ENCODE measurements around the gene PUSL1.

Gene PUSL1

DNA sequence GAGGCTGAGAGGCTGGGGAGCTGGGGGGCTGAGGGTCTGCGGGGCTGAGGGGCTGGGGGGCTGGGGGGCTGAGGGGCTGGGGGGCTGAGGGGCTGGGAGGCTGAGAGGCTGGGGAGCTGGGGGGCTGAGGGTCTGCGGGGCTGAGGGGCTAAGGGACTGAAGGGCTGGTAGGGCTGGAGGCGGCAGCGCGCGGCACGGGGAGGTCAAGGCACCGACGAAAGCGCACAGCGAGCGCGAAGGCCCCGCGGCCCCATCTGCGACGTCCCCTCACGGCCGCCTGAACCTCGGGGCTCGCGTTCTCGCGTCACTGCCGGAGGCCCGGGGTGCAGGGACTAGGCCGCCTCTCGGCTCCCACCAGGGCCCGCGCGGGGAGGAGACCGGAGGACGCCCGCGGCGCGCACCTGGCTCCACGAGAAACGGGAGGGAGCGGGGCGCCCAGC is 15.7 kb downstream of the PUSL1 start:
- H2BK120ac ChIP-seq (ENCODE audit: low read depth, low read length): peak overlapping the region; percentile 42
- H4K8ac ChIP-seq (ENCODE audit: low read length): peak overlapping the region; percentile 83
- H3K9me3 ChIP-seq (ENCODE audit: control insufficient read depth, low read length): no peaks in the 10 kb centered on the region
- H3K36me3 ChIP-seq (ENCODE audit: control insufficient read depth in 1 of 2, insufficient read depth in 2 of 2, low read depth in 1 of 2, low read length in 2 of 2): peaks cover 26 to 69% of the 10 kb centered on the region in 2 experiments
- peak overlapping the region; percentile 61 to 63 for H3K18ac ChIP-seq (ENCODE audit: low read depth in 1 of 2, low read length in 2 of 2)
- H3K27me3 ChIP-seq (ENCODE audit: control insufficient read depth in 1 of 2, insufficient read depth in 1 of 2, low read length in 2 of 2): no peaks in the 10 kb centered on the region
- H3K27ac ChIP-seq (ENCODE audit: low read length, poor library complexity, severe bottlenecking): no peak overlapping the region
- peak overlapping the region; percentile 69 for H3K4me2 ChIP-seq (ENCODE audit: low read length, poor library complexity, severe bottlenecking)
- peak overlapping the region in 1 of 2 experiments; percentile 47 for H2BK12ac ChIP-seq (ENCODE audit: low read length in 2 of 2)
- peaks cover 17% of the 10 kb centered on the region for H3K79me1 ChIP-seq (replicated peaks; ENCODE audit: low read length, poor library complexity, severe bottlenecking)
- peak overlapping the region; percentile 31 for H2AFZ ChIP-seq (ENCODE audit: low read depth, low read length)
- peak overlapping the region; percentile 85 for H4K91ac ChIP-seq (ENCODE audit: low read length)
- peak overlapping the region; percentile 75 to 76 for H3K4ac ChIP-seq (ENCODE audit: low read depth in 1 of 2, low read length in 2 of 2)
- H2BK15ac ChIP-seq (ENCODE audit: low read depth, poor library complexity, severe bottlenecking): peak overlapping the region; percentile 55
- DNase-seq: no peak
- H3K4me3 ChIP-seq (ENCODE audit: insufficient read depth in 1 of 2, low read depth in 1 of 2, low read length in 2 of 2): peak overlapping the region; percentile 84 to 91
- 0% methylated on average over 17 of the region's 41 CpGs for WGBS
- peak overlapping the region; percentile 36 for H2BK5ac ChIP-seq (ENCODE audit: low read depth, low read length, poor library complexity, severe bottlenecking)
- H2AK5ac ChIP-seq (ENCODE audit: low read length, severe bottlenecking): no peak overlapping the region
- peak overlapping the region in 1 of 2 experiments; percentile 77 for H3K23ac ChIP-seq (ENCODE audit: low read length in 2 of 2)
- peak overlapping the region in 1 of 2 experiments; percentile 79 for H3K14ac ChIP-seq (ENCODE audit: low read length in 2 of 2)
- H3K9ac ChIP-seq (ENCODE audit: low read length): peak overlapping the region; percentile 92
- peaks cover 57% of the 10 kb centered on the region for H3K4me1 ChIP-seq (ENCODE audit: control insufficient read depth, insufficient read depth, low read depth, low read length)

DNA sequence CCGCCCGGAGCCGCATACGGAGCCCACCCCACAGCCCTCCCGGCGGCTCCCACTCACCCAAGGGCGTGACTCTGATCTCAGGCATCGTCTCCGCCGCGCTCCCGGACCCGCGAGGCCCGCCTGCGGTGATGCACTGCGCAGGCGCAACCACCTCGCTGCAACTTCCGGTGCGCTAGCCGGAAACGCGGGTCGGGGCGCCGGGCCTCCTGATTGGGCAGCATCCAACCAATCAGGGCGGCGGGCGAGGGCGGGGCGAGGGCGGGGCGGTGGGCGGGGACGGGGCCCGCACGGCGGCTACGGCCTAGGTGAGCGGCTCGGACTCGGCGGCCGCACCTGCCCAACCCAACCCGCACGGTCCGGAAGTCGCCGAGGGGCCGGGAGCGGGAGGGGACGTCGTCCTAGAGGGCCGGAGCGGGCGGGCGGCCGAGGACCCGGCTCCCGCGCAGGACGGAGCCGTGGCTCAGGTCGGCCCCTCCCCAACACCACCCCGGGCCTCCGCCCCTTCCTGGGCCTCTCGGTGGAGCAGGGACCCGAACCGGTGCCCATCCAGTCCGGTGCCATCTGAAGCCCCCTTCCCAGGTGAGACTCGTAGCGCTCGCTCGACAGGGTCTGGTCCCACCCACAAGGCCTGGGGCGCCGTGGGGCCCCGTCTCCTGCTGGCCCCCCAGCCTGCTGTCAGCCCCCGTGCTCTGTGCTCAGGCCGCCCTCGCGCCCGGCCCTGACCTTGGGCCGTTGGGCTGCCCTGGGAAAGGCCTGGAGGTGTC is 16.3 kb downstream of the PUSL1 start, which contains the start of the genes CPTP and INTS11:
TSS of gene CPTP (plus strand) at position 279 of the 764 bp plus-strand sequence. CDS start 2,109 bp downstream, outside the sequence.
TSS of gene INTS11 (minus strand) at position 137 of the 764 bp plus-strand sequence. CDS start at position 85, 52 bp downstream.
- Histone ChIP-seq H2BK15ac (ENCODE audit: low read depth, poor library complexity, severe bottlenecking) (peak within 1 kb of the TSS; percentile 55), H3K79me1 (replicated peaks; ENCODE audit: low read length, poor library complexity, severe bottlenecking) (peaks cover 13% of the 10 kb centered on the region), H3K27ac (ENCODE audit: low read length, poor library complexity, severe bottlenecking) (peak within 1 kb of the TSS; percentile 27), H3K4me2 (ENCODE audit: low read length, poor library complexity, severe bottlenecking) (peak within 1 kb of the TSS; percentile 81), H2BK12ac (ENCODE audit: low read length in 2 of 2) (peak within 1 kb of the TSS in 1 of 2 experiments; percentile 47), H3K23ac (ENCODE audit: low read length in 2 of 2) (peak within 1 kb of the TSS in 1 of 2 experiments; percentile 77), H2BK120ac (ENCODE audit: low read depth, low read length) (peak within 1 kb of the TSS; percentile 42), H2BK5ac (ENCODE audit: low read depth, low read length, poor library complexity, severe bottlenecking) (peak within 1 kb of the TSS; percentile 36), H3K18ac (ENCODE audit: low read depth in 1 of 2, low read length in 2 of 2) (peak within 1 kb of the TSS; percentile 75 to 86), H4K8ac (ENCODE audit: low read length) (peak within 1 kb of the TSS; percentile 92), H3K4me3 (ENCODE audit: insufficient read depth in 1 of 2, low read depth in 1 of 2, low read length in 2 of 2) (peak within 1 kb of the TSS; percentile 88 to 91), H3K9me3 (ENCODE audit: control insufficient read depth, low read length) (no peaks in the 10 kb centered on the region), H3K9ac (ENCODE audit: low read length) (peak within 1 kb of the TSS; percentile 93), H3K36me3 (ENCODE audit: control insufficient read depth in 1 of 2, insufficient read depth in 2 of 2, low read depth in 1 of 2, low read length in 2 of 2) (peaks cover 20 to 69% of the 10 kb centered on the region in 2 experiments), H2AFZ (ENCODE audit: low read depth, low read length) (peak within 1 kb of the TSS; percentile 56), H3K14ac (ENCODE audit: low read length in 2 of 2) (peak within 1 kb of the TSS in 1 of 2 experiments; percentile 79), H3K27me3 (ENCODE audit: control insufficient read depth in 1 of 2, insufficient read depth in 1 of 2, low read length in 2 of 2) (no peaks in the 10 kb centered on the region), H4K91ac (ENCODE audit: low read length) (peak within 1 kb of the TSS; percentile 85), H2AK5ac (ENCODE audit: low read length, severe bottlenecking) (no peak within 1 kb of the TSS), H3K4ac (ENCODE audit: low read depth in 1 of 2, low read length in 2 of 2) (peak within 1 kb of the TSS; percentile 75 to 76), H3K4me1 (ENCODE audit: control insufficient read depth, insufficient read depth, low read depth, low read length) (peaks cover 56% of the 10 kb centered on the region)
- 3% methylated on average over 52 of the region's 84 CpGs for WGBS
- peak; percentile 89 for DNase-seq

DNA sequence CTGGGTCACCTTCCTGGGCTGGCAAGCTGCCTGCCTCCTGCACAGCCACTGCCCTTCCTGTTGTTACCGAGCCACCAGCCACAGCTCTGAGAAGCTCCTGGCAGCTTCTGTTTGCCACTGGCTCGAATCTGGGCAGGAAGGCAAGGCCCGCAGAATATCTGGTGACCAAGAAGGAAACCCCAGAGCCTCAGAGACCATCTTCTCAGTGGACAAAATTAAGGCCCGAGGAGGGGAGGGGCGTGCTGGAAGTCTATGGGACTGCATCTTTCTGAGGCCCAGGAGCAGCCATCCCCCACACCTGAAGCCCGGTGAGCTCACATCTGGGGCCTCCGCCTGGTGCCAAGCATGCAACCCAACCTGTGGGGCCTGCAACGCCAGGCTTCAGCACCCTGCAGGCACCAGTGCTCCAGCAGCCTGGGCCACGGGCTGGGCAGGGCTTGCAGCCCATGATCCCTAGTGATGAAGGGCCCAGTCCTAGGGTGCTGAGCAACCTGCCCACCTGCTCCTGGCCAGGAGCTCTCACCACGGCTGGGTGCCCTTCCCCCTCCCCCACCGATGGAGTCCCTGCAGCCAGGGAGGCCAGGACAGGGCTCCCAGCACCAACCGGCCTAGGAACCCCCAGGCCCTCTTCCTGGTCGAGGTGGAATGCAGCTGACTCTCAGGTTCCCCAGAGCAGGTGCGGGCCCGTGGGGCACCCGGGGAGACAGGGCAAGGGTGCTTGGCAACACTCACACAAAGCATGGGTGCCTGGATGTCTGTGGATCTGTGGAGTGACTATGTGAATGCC is 17.1 kb downstream of the PUSL1 start:
- peaks cover 13% of the 10 kb centered on the region for H3K79me1 ChIP-seq (replicated peaks; ENCODE audit: low read length, poor library complexity, severe bottlenecking)
- no peak overlapping the region for H2AFZ ChIP-seq (ENCODE audit: low read depth, low read length)
- H3K36me3 ChIP-seq (ENCODE audit: control insufficient read depth in 1 of 2, insufficient read depth in 2 of 2, low read depth in 1 of 2, low read length in 2 of 2): peaks cover 12 to 69% of the 10 kb centered on the region in 2 experiments
- peak overlapping the region; percentile 75 to 86 for H3K18ac ChIP-seq (ENCODE audit: low read depth in 1 of 2, low read length in 2 of 2)
- H4K91ac ChIP-seq (ENCODE audit: low read length): peak overlapping the region; percentile 83
- no peak overlapping the region for H2BK120ac ChIP-seq (ENCODE audit: low read depth, low read length)
- no peaks in the 10 kb centered on the region for H3K9me3 ChIP-seq (ENCODE audit: control insufficient read depth, low read length)
- H3K4me1 ChIP-seq (ENCODE audit: control insufficient read depth, insufficient read depth, low read depth, low read length): peaks cover 58% of the 10 kb centered on the region
- H3K4me3 ChIP-seq (ENCODE audit: insufficient read depth in 1 of 2, low read depth in 1 of 2, low read length in 2 of 2): peak overlapping the region; percentile 84 to 88
- peak overlapping the region; percentile 27 for H3K27ac ChIP-seq (ENCODE audit: low read length, poor library complexity, severe bottlenecking)
- peak overlapping the region in 1 of 2 experiments; percentile 29 for H2BK12ac ChIP-seq (ENCODE audit: low read length in 2 of 2)
- H3K9ac ChIP-seq (ENCODE audit: low read length): peak overlapping the region; percentile 93
- H3K4me2 ChIP-seq (ENCODE audit: low read length, poor library complexity, severe bottlenecking): peak overlapping the region; percentile 81
- H2BK5ac ChIP-seq (ENCODE audit: low read depth, low read length, poor library complexity, severe bottlenecking): no peak overlapping the region
- no peaks in the 10 kb centered on the region for H3K27me3 ChIP-seq (ENCODE audit: control insufficient read depth in 1 of 2, insufficient read depth in 1 of 2, low read length in 2 of 2)
- H4K8ac ChIP-seq (ENCODE audit: low read length): peak overlapping the region; percentile 92
- H3K23ac ChIP-seq (ENCODE audit: low read length in 2 of 2): peak overlapping the region in 1 of 2 experiments; percentile 46
- H2AK5ac ChIP-seq (ENCODE audit: low read length, severe bottlenecking): no peak overlapping the region
- no peak overlapping the region for H3K14ac ChIP-seq (ENCODE audit: low read length in 2 of 2)
- H2BK15ac ChIP-seq (ENCODE audit: low read depth, poor library complexity, severe bottlenecking): no peak overlapping the region
- DNase-seq: peak; percentile 17
- peak overlapping the region; percentile 60 to 75 for H3K4ac ChIP-seq (ENCODE audit: low read depth in 1 of 2, low read length in 2 of 2)
- WGBS: 79% methylated on average over 16 of the region's 16 CpGs

All from mesenchymal stem cell (in vitro differentiated cells and primary cell).